ENCODE results near the gene MAP2K5. TPM values are rescaled to one million over a fixed set of nuclear protein-coding genes. Genes with fewer than 3 reads are reported as not detected.
A peak's percentile ranks its signal among the peaks of the same experiment; 100 is the strongest.

MAP2K5 gene
- total and polyA plus RNA-seq, 2 donors from 2014 or later = 14.1 to 18.6 TPM

GRCh38 chr15:67832031-67832551, 289.6 kb downstream of the MAP2K5 start:
- no peak overlapping the region for H3K9ac ChIP-seq (ENCODE audit: low read length in 3 of 3)
- intact Hi-C loops (cut with DNase I) = loop anchor here (10.0 kb wide), 1 partner anchor 367 kb away; no protein-coding TSS in a partner anchor
- no peak overlapping the region for H3K4me3 ChIP-seq (ENCODE audit: low read length in 3 of 3)
- no peak for FAIRE-seq
- peaks cover 46% of the 10 kb centered on the region for H3K27me3 ChIP-seq (ENCODE audit: control insufficient read depth, insufficient read depth, low read length)
- no peak overlapping the region for H3K27ac ChIP-seq (ENCODE audit: low read depth in 2 of 2, low read length in 2 of 2)
- H3K36me3 ChIP-seq (ENCODE audit: control insufficient read depth in 2 of 3, insufficient read depth in 3 of 3, low read length in 3 of 3) = no peaks in the 10 kb centered on the region
- H3K9me3 ChIP-seq (ENCODE audit: control insufficient read depth in 2 of 3, insufficient read depth in 1 of 3, low read length in 3 of 3) = no peaks in the 10 kb centered on the region
- TF ChIP-seq CTCF (IDR thresholded peaks at IDR 0.05; ENCODE audit: borderline replicate concordance, extremely low read depth, insufficient read depth) = peak; percentile 27
- peak in 4 of 5 donors; percentile 57 to 75 (median 70) for DNase-seq
- peaks cover 0 to 24% (median 15%) of the 10 kb centered on the region in 3 donors for H3K4me1 ChIP-seq (ENCODE audit: control insufficient read depth in 2 of 3, insufficient read depth in 2 of 3, low read depth in 1 of 3, low read length in 3 of 3)

GRCh38 chr15:67832897-67833709, 290.6 kb downstream of the MAP2K5 start:
- Histone ChIP-seq H3K4me3 (ENCODE audit: low read length in 3 of 3) (peak overlapping the region in 2 of 3 donors; percentile 26 to 32), H3K36me3 (ENCODE audit: control insufficient read depth in 2 of 3, insufficient read depth in 3 of 3, low read length in 3 of 3) (no peaks in the 10 kb centered on the region), H3K9ac (ENCODE audit: low read length in 3 of 3) (no peak overlapping the region), H3K27ac (ENCODE audit: low read depth in 2 of 2, low read length in 2 of 2) (no peak overlapping the region), H3K27me3 (ENCODE audit: control insufficient read depth, insufficient read depth, low read length) (peaks cover 46% of the 10 kb centered on the region), H3K4me1 (ENCODE audit: control insufficient read depth in 2 of 3, insufficient read depth in 2 of 3, low read depth in 1 of 3, low read length in 3 of 3) (peaks cover 0 to 24% (median 15%) of the 10 kb centered on the region in 3 donors), H3K9me3 (ENCODE audit: control insufficient read depth in 2 of 3, insufficient read depth in 1 of 3, low read length in 3 of 3) (no peaks in the 10 kb centered on the region)
- FAIRE-seq (no peak), DNase-seq (peak in 4 of 5 donors; percentile 49 to 61 (median 58))
- no peak for TF ChIP-seq CTCF (IDR thresholded peaks at IDR 0.05; ENCODE audit: borderline replicate concordance, extremely low read depth, insufficient read depth)
- intact Hi-C loops (cut with DNase I) = loop anchor here (10.0 kb wide), 1 partner anchor 368 kb away; no protein-coding TSS in a partner anchor

GRCh38 chr15:67833710-67834511, 291.4 kb downstream of the MAP2K5 start:
- Histone ChIP-seq H3K9ac (ENCODE audit: low read length in 3 of 3) (no peak overlapping the region), H3K4me3 (ENCODE audit: low read length in 3 of 3) (peak overlapping the region in 1 of 3 donors; percentile 32), H3K27me3 (ENCODE audit: control insufficient read depth, insufficient read depth, low read length) (peaks cover 41% of the 10 kb centered on the region), H3K27ac (ENCODE audit: low read depth in 2 of 2, low read length in 2 of 2) (no peak overlapping the region), H3K9me3 (ENCODE audit: control insufficient read depth in 2 of 3, insufficient read depth in 1 of 3, low read length in 3 of 3) (no peaks in the 10 kb centered on the region), H3K4me1 (ENCODE audit: control insufficient read depth in 2 of 3, insufficient read depth in 2 of 3, low read depth in 1 of 3, low read length in 3 of 3) (peaks cover 0 to 26% (median 15%) of the 10 kb centered on the region in 3 donors), H3K36me3 (ENCODE audit: control insufficient read depth in 2 of 3, insufficient read depth in 3 of 3, low read length in 3 of 3) (no peaks in the 10 kb centered on the region)
- peak; percentile 4 for TF ChIP-seq CTCF (IDR thresholded peaks at IDR 0.05; ENCODE audit: borderline replicate concordance, extremely low read depth, insufficient read depth)
- FAIRE-seq (no peak), DNase-seq (peak; percentile 65 to 81 (median 78))
- intact Hi-C loops (cut with DNase I) = loop anchor here (10.0 kb wide), 1 partner anchor 369 kb away; no protein-coding TSS in a partner anchor
